ENCODE results near the gene EIF5AL1. TPM values are rescaled to one million over a fixed set of nuclear protein-coding genes. Genes with fewer than 3 reads are reported as not detected.

Gene EIF5AL1
- total RNA-seq, 2 donors from 2014 or later, result 0.22 to 0.62 TPM

DNA sequence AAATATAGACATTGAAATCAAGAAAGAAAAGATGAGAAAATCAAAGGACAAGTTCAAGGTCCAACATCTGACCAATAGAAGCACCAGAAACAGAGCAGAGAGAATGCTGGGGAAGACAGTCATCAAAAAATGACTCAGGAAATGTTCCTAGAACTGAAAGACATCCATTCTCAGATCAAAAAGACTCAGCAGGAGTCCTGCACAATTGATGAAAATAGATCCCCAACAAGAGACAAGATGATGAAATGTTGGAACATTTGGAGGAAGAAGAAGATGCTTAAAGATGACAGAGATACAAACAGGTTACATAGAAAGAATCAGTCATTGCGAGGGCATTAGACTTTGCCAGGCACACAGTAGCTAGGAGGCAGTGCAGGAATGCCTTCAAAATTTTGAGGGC is 30.0 kb upstream of the EIF5AL1 start:
- TF ChIP-seq, protein P1, sequence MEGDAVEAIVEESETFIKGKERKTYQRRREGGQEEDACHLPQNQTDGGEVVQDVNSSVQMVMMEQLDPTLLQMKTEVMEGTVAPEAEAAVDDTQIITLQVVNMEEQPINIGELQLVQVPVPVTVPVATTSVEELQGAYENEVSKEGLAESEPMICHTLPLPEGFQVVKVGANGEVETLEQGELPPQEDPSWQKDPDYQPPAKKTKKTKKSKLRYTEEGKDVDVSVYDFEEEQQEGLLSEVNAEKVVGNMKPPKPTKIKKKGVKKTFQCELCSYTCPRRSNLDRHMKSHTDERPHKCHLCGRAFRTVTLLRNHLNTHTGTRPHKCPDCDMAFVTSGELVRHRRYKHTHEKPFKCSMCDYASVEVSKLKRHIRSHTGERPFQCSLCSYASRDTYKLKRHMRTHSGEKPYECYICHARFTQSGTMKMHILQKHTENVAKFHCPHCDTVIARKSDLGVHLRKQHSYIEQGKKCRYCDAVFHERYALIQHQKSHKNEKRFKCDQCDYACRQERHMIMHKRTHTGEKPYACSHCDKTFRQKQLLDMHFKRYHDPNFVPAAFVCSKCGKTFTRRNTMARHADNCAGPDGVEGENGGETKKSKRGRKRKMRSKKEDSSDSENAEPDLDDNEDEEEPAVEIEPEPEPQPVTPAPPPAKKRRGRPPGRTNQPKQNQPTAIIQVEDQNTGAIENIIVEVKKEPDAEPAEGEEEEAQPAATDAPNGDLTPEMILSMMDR (conservative IDR thresholded peaks at IDR 0.05), result no peak
- H3K27me3 Mint-ChIP-seq (ENCODE audit: insufficient read depth), result peaks cover 6% of the 10 kb centered on the region
- Histone ChIP-seq H3K27me3 (ENCODE audit: control insufficient read depth, insufficient read depth, low read length, poor library complexity, severe bottlenecking) (peaks cover 4% of the 10 kb centered on the region), H3K36me3 (ENCODE audit: control insufficient read depth, insufficient read depth, low read length) (no peaks in the 10 kb centered on the region), H3K9me3 (ENCODE audit: control insufficient read depth, low read length) (no peaks in the 10 kb centered on the region), H3K9ac (ENCODE audit: extremely low read depth, low read length, poor library complexity, severe bottlenecking) (no peak overlapping the region), H3K27ac (ENCODE audit: low read depth, low read length) (no peak overlapping the region), H3K4me1 (ENCODE audit: control insufficient read depth, insufficient read depth, low read length) (no peaks in the 10 kb centered on the region), H3K4me3 (ENCODE audit: low read length) (no peak overlapping the region)
- H3K4me3 Mint-ChIP-seq, result no peak overlapping the region
- 76 to 100% methylated on average over 1 of the region's 1 CpG for WGBS, 2 experiments (ENCODE audit: insufficient coverage in 1 of 2, insufficient read length in 1 of 2)
- no peak for DNase-seq
- no peaks in the 10 kb centered on the region for H3K4me1 Mint-ChIP-seq
- no peak overlapping the region for H3K27ac Mint-ChIP-seq
- H3K36me3 Mint-ChIP-seq (ENCODE audit: low read depth), result no peaks in the 10 kb centered on the region
- no peaks in the 10 kb centered on the region for H3K9me3 Mint-ChIP-seq

DNA sequence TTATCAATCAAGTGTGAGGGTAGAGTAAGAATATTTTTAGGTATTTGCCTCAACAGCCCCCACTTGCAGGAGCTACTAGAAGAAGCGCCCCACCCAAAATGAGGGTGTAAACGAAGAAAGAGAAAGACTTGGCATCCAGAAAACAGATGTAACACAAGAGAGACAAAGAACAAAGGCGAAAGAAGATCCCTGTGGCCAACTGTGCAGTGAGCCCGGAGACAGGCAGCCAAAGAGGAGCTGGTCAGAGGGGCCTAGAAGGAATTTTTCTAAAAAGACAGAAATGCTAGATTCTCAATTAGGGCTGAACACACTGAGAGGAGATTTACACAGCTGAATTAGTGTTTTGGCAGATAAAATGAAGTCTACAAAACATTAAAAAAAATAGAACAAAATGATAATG is 29.6 kb upstream of the EIF5AL1 start:
- H3K9ac ChIP-seq (ENCODE audit: extremely low read depth, low read length, poor library complexity, severe bottlenecking), result no peak overlapping the region
- no peak overlapping the region for H3K27ac ChIP-seq (ENCODE audit: low read depth, low read length)
- DNase-seq, result no peak
- no peaks in the 10 kb centered on the region for H3K9me3 ChIP-seq (ENCODE audit: control insufficient read depth, low read length)
- Mint-ChIP-seq H3K27ac (no peak overlapping the region), H3K9me3 (no peaks in the 10 kb centered on the region), H3K27me3 (ENCODE audit: insufficient read depth) (peaks cover 2% of the 10 kb centered on the region), H3K4me1 (no peaks in the 10 kb centered on the region), H3K4me3 (no peak overlapping the region), H3K36me3 (ENCODE audit: low read depth) (no peaks in the 10 kb centered on the region)
- H3K4me1 ChIP-seq (ENCODE audit: control insufficient read depth, insufficient read depth, low read length), result no peaks in the 10 kb centered on the region
- 56 to 85% methylated on average over 4 of the region's 4 CpGs for WGBS, 2 experiments (ENCODE audit: insufficient coverage in 1 of 2, insufficient read length in 1 of 2)
- TF ChIP-seq, protein P1 (conservative IDR thresholded peaks at IDR 0.05), result no peak
- no peaks in the 10 kb centered on the region for H3K27me3 ChIP-seq (ENCODE audit: control insufficient read depth, insufficient read depth, low read length, poor library complexity, severe bottlenecking)
- no peak overlapping the region for H3K4me3 ChIP-seq (ENCODE audit: low read length)
- H3K36me3 ChIP-seq (ENCODE audit: control insufficient read depth, insufficient read depth, low read length), result no peaks in the 10 kb centered on the region

DNA sequence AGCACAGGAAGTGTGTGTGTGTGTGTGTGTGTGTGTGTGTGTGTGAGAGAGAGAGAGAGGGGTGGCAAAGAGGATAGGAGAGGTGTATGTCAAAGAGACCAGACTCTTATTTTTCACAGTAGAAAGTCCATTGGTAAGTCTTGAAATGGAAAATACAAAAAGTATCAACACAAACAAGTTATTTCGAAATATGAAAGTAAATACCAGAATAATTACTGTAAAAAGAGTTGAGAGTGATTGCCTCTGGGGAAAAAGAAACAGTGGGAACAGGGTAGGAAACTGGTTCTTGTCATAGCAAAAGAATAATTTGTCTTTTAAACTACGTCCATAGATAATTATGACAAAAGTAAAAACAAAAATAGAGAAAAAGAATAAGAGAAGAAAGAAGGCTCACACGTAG is 29.0 kb upstream of the EIF5AL1 start:
- TF ChIP-seq, protein P1 (conservative IDR thresholded peaks at IDR 0.05), result no peak
- no peak overlapping the region for H3K4me3 Mint-ChIP-seq
- no peak for DNase-seq
- H3K27ac Mint-ChIP-seq, result no peak overlapping the region
- no peaks in the 10 kb centered on the region for H3K9me3 ChIP-seq (ENCODE audit: control insufficient read depth, low read length)
- no peaks in the 10 kb centered on the region for H3K36me3 ChIP-seq (ENCODE audit: control insufficient read depth, insufficient read depth, low read length)
- H3K27ac ChIP-seq (ENCODE audit: low read depth, low read length), result no peak overlapping the region
- H3K36me3 Mint-ChIP-seq (ENCODE audit: low read depth), result no peaks in the 10 kb centered on the region
- H3K4me1 Mint-ChIP-seq, result no peaks in the 10 kb centered on the region
- WGBS, 2 experiments (ENCODE audit: insufficient coverage in 1 of 2, insufficient read length in 1 of 2), result 84% methylated on average over 2 of the region's 3 CpGs; no CpG with 5 or more reads in 1 of the 2 experiments
- no peaks in the 10 kb centered on the region for H3K4me1 ChIP-seq (ENCODE audit: control insufficient read depth, insufficient read depth, low read length)
- H3K9me3 Mint-ChIP-seq, result no peaks in the 10 kb centered on the region
- no peak overlapping the region for H3K9ac ChIP-seq (ENCODE audit: extremely low read depth, low read length, poor library complexity, severe bottlenecking)
- H3K4me3 ChIP-seq (ENCODE audit: low read length), result no peak overlapping the region
- peaks cover 2% of the 10 kb centered on the region for H3K27me3 Mint-ChIP-seq (ENCODE audit: insufficient read depth)
- H3K27me3 ChIP-seq (ENCODE audit: control insufficient read depth, insufficient read depth, low read length, poor library complexity, severe bottlenecking), result no peaks in the 10 kb centered on the region

Measured in endodermal cell (in vitro differentiated cells).